DOHH2 (cell line): ENCODE results near the gene SNRPA1.

Source experiments
- H3F3A ChIP-seq: fragments of 200-600 bp; sonication (generic), shearing (Covaris generic); 2 replicates; pipeline ENCODE4 v1.6.0; 2016; ENCODE audit warnings: antibody characterized with exemption, mild to moderate bottlenecking; ENCODE audit not compliant: control insufficient read depth, insufficient read depth
- H3K27ac ChIP-seq: fragments of 200-600 bp; sonication (generic); 2 replicates; pipeline ENCODE4 v1.5.1; 2014; ENCODE audit warnings: low read depth, mild to moderate bottlenecking, low read length, moderate library complexity
- H3K27me3 ChIP-seq: fragments of 200-600 bp; sonication (generic); 2 replicates; pipeline ENCODE4 v1.6.1; 2014; ENCODE audit warnings: mild to moderate bottlenecking, low read length, mixed read lengths; ENCODE audit not compliant: control insufficient read depth
- H3K36me3 ChIP-seq: fragments of 200-600 bp; sonication (generic); 2 replicates; pipeline ENCODE4 v1.6.1; 2014; ENCODE audit warnings: mild to moderate bottlenecking, low read length, moderate library complexity, mixed read lengths; ENCODE audit not compliant: control insufficient read depth
- H3K4me1 ChIP-seq: fragments of 200-600 bp; sonication (generic); 2 replicates; pipeline ENCODE4 v1.6.1; 2014; ENCODE audit warnings: mild to moderate bottlenecking, low read length, mixed read lengths; ENCODE audit not compliant: control insufficient read depth
- H3K4me2 ChIP-seq: fragments of 200-600 bp; sonication (generic); 2 replicates; pipeline ENCODE4 v1.6.0; 2014; ENCODE audit warnings: mild to moderate bottlenecking, low read length, moderate library complexity
- H3K4me3 ChIP-seq: fragments of 200-600 bp; sonication (generic); 2 replicates; pipeline ENCODE4 v1.5.1; 2014; ENCODE audit warnings: mild to moderate bottlenecking, low read length, mixed read lengths
- H3K79me2 ChIP-seq: fragments of 200-600 bp; sonication (generic); 2 replicates; pipeline ENCODE4 v1.6.1; 2014; ENCODE audit warnings: mild to moderate bottlenecking, low read length, mixed read lengths; ENCODE audit not compliant: control insufficient read depth
- H3K9me2 ChIP-seq: fragments of 200-600 bp; sonication (generic); replicated peaks from 2 replicates; pipeline ENCODE4 v1.6.1; 2014; ENCODE audit warnings: mild to moderate bottlenecking, low read length, mixed read lengths; ENCODE audit not compliant: control insufficient read depth
- H3K9me3 ChIP-seq: fragments of 200-600 bp; sonication (generic); 2 replicates; pipeline ENCODE4 v1.6.1; 2014; ENCODE audit warnings: antibody characterized with exemption, low read length, mixed read lengths; ENCODE audit not compliant: control insufficient read depth, insufficient read depth
- H4K20me1 ChIP-seq: fragments of 200-600 bp; sonication (generic); 2 replicates; pipeline ENCODE4 v1.6.0; 2014; ENCODE audit warnings: low read depth, mild to moderate bottlenecking, antibody characterized with exemption, low read length, moderate library complexity; ENCODE audit not compliant: control insufficient read depth, insufficient read depth
- CTCF ChIP-seq: fragments of 200-600 bp; sonication (generic); IDR thresholded peaks from one replicate; pipeline ENCODE4 v1.5.1; 2014; ENCODE audit warnings: antibody characterized with exemption, mild to moderate bottlenecking, low read depth, low read length; ENCODE audit not compliant: poor library complexity, severe bottlenecking
- EZH2phosphoT487 ChIP-seq: fragments of 200-600 bp; sonication (generic); IDR thresholded peaks from 2 replicates; pipeline ENCODE4 v1.6.1; 2017; ENCODE audit warnings: borderline replicate concordance, mild to moderate bottlenecking, antibody characterized with exemption, low read length, moderate library complexity, mixed read lengths

Gene SNRPA1

GRCh38 chr15:101280007-101280406, 15.0 kb downstream of the SNRPA1 start:
- no peaks in the 10 kb centered on the region; the same call in 1 of the 2 replicates for H4K20me1 ChIP-seq
- no peaks in the 10 kb centered on the region for H3K27me3 ChIP-seq
- no peak overlapping the region for H3K4me2 ChIP-seq
- peaks cover 57% of the 10 kb centered on the region for H3K36me3 ChIP-seq
- H3K79me2 ChIP-seq = peaks cover 16% of the 10 kb centered on the region
- TF ChIP-seq EZH2phosphoT487 (no peak), CTCF (no peak)
- no peaks in the 10 kb centered on the region for H3K9me2 ChIP-seq
- peaks cover 14% of the 10 kb centered on the region for H3K4me1 ChIP-seq
- H3F3A ChIP-seq = peaks cover 39% of the 10 kb centered on the region
- H3K9me3 ChIP-seq = no peaks in the 10 kb centered on the region
- no peak overlapping the region for H3K4me3 ChIP-seq
- H3K27ac ChIP-seq = no peak overlapping the region

- H3K9me3 ChIP-seq = no peaks in the 10 kb centered on the region
- H3K4me1 ChIP-seq = peaks cover 14% of the 10 kb centered on the region
- peaks cover 57% of the 10 kb centered on the region for H3K36me3 ChIP-seq
- peaks cover 16% of the 10 kb centered on the region for H3K79me2 ChIP-seq
- H3K4me2 ChIP-seq = peak overlapping the region; percentile 81
- peaks cover 34% of the 10 kb centered on the region for H3F3A ChIP-seq
- no peaks in the 10 kb centered on the region for H4K20me1 ChIP-seq
- no peaks in the 10 kb centered on the region for H3K27me3 ChIP-seq
- peak overlapping the region; percentile 79 for H3K4me3 ChIP-seq
- TF ChIP-seq EZH2phosphoT487 (no peak), CTCF (no peak)
- H3K27ac ChIP-seq = no peak overlapping the region
- H3K9me2 ChIP-seq = no peaks in the 10 kb centered on the region
Measured at GRCh38 chr15:101277943-101278564, 17.0 kb downstream of the SNRPA1 start.

- Histone ChIP-seq H3K4me1 (peaks cover 14% of the 10 kb centered on the region), H3K79me2 (peaks cover 16% of the 10 kb centered on the region), H3K27ac (no peak within 1 kb of the TSS), H3K36me3 (peaks cover 57% of the 10 kb centered on the region), H3F3A (peaks cover 28% of the 10 kb centered on the region), H3K9me2 (no peaks in the 10 kb centered on the region), H3K9me3 (no peaks in the 10 kb centered on the region), H3K4me3 (peak within 1 kb of the TSS; percentile 79), H3K27me3 (no peaks in the 10 kb centered on the region), H3K4me2 (peak within 1 kb of the TSS; percentile 81), H4K20me1 (no peaks in the 10 kb centered on the region)
- TF ChIP-seq CTCF = no peak
- TF ChIP-seq EZH2phosphoT487 = no peak
Measured at GRCh38 chr15:101277038-101277822, 17.8 kb downstream of the SNRPA1 start, which contains the start of gene SELENOS. Gene SELENOS (minus strand): TSS chr15:101277485. CDS start chr15:101277417, 68 bp downstream.
